Endothelial cell (in vitro differentiated cells): ENCODE results near the gene KMT5C. TPM values are rescaled to one million over a fixed set of nuclear protein-coding genes. Genes with fewer than 3 reads are reported as not detected.
A peak's percentile ranks its signal among the peaks of the same experiment; 100 is the strongest.

Experiments
- DNase-seq: peaks from one replicate; pipeline ENCODE4 v3.0.0; 2021; ENCODE audit warnings: low spot score
- H3K27ac Mint-ChIP-seq: one replicate; pipeline ENCODE4 v1.8.0; 2021; ENCODE audit warnings: mixed read lengths, inconsistent platforms; ENCODE audit not compliant: unreplicated experiment
- H3K27me3 Mint-ChIP-seq: one replicate; pipeline ENCODE4 v1.8.0; 2021; ENCODE audit warnings: mild to moderate bottlenecking, moderate library complexity, mixed read lengths, inconsistent platforms; ENCODE audit not compliant: unreplicated experiment
- H3K36me3 Mint-ChIP-seq: one replicate; pipeline ENCODE4 v1.8.0; 2021; ENCODE audit warnings: mild to moderate bottlenecking, low read depth, mixed read lengths, inconsistent platforms; ENCODE audit not compliant: unreplicated experiment
- H3K4me1 Mint-ChIP-seq: one replicate; pipeline ENCODE4 v1.8.0; 2021; ENCODE audit warnings: mild to moderate bottlenecking, mixed read lengths, inconsistent platforms; ENCODE audit not compliant: unreplicated experiment
- H3K4me3 Mint-ChIP-seq: one replicate; pipeline ENCODE4 v1.8.0; 2021; ENCODE audit warnings: mild to moderate bottlenecking, mixed read lengths, inconsistent platforms; ENCODE audit not compliant: unreplicated experiment
- H3K9me3 Mint-ChIP-seq: one replicate; pipeline ENCODE4 v1.8.0; 2021; ENCODE audit warnings: mixed read lengths, inconsistent platforms; ENCODE audit not compliant: unreplicated experiment
- CTCF ChIP-seq: fragments of 200-600 bp; sonication (generic); IDR thresholded peaks from one replicate; pipeline ENCODE4 v1.5.0; 2021; ENCODE audit warnings: antibody characterized with exemption; ENCODE audit not compliant: unreplicated experiment
- total RNA-seq: library from RNA; stranded (reverse); fragmentation: NEBNext Ultra II Directional; extraction: Animal tissue kit (Norgen Biotek cat#: 25700); gene quantifications from one replicate; pipeline ENCODE4 v1.2.1, GENCODE V29; 2021; ENCODE audit not compliant: unreplicated experiment

Gene KMT5C
- total RNA-seq, 1 donor from 2014 or later, result 18.4 TPM

DNA sequence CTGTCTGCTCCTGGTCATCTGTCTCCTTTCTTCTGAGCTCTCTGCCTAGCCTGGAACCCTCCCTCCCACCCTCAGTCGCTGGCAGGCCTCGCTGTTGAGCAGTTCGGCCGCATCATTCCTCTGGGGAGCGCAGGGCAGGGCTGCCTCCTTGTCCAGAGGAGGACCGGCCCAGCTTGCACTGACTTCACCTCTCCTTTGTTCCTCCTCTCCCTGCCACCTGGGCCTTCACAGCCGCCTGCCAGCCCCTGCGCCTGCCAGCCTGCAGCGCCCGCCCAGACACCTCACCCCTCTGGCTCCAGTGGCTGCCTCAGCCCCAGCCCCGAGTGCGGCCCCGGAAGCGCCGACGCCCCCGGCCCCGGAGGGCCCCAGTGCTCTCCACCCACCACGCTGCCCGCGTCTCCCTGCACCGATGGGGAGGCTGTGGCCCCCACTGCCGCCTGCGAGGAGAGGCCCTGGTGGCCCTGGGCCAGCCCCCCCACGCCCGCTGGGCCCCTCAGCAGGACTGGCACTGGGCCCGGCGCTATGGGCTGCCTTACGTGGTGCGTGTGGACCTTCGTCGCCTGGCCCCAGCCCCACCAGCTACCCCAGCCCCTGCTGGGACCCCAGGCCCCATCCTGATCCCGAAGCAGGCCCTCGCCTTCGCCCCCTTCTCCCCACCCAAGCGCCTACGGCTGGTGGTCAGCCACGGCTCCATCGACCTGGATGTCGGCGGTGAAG lies 7.2 kb downstream of the KMT5C start:
- peaks cover 15% of the 10 kb centered on the region for H3K27me3 Mint-ChIP-seq
- H3K4me1 Mint-ChIP-seq, result peaks cover 6% of the 10 kb centered on the region
- no peak for TF ChIP-seq CTCF
- H3K9me3 Mint-ChIP-seq, result no peaks in the 10 kb centered on the region
- H3K27ac Mint-ChIP-seq, result no peak overlapping the region
- H3K4me3 Mint-ChIP-seq, result no peak overlapping the region
- peaks cover 4% of the 10 kb centered on the region for H3K36me3 Mint-ChIP-seq
- DNase-seq, result no peak

DNA sequence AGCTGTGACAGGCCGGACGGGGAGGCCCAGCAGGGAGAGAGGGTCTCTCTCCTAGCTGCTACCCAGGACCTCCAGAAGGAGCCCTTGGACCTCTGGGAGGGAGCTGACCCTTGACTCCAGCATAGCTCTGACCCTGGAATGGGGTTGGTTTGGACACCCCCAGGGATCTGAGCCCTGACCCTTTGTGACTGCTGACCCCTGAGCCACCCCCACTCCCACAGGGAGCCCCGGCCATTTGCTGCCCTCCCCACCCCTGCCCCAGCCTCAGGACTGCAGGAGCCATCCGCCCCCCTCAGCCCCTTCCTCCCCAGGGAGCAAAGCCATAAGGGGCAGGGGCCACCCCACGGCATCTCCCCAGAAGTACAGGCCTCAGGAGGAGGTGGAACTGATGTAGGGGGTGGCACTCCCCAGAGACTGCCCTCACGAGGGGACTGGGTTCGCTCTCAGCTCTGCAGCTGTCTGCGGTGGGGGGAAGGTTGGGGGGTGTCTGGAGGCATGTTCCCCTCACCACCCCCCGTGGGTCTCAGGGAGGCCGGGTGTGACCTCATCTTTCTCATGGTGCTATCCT lies 7.8 kb downstream of the KMT5C start:
- H3K27ac Mint-ChIP-seq, result no peak overlapping the region
- peaks cover 6% of the 10 kb centered on the region for H3K4me1 Mint-ChIP-seq
- H3K27me3 Mint-ChIP-seq, result peaks cover 20% of the 10 kb centered on the region
- no peak overlapping the region for H3K4me3 Mint-ChIP-seq
- DNase-seq, result no peak
- peaks cover 4% of the 10 kb centered on the region for H3K36me3 Mint-ChIP-seq
- TF ChIP-seq CTCF, result no peak
- no peaks in the 10 kb centered on the region for H3K9me3 Mint-ChIP-seq

DNA sequence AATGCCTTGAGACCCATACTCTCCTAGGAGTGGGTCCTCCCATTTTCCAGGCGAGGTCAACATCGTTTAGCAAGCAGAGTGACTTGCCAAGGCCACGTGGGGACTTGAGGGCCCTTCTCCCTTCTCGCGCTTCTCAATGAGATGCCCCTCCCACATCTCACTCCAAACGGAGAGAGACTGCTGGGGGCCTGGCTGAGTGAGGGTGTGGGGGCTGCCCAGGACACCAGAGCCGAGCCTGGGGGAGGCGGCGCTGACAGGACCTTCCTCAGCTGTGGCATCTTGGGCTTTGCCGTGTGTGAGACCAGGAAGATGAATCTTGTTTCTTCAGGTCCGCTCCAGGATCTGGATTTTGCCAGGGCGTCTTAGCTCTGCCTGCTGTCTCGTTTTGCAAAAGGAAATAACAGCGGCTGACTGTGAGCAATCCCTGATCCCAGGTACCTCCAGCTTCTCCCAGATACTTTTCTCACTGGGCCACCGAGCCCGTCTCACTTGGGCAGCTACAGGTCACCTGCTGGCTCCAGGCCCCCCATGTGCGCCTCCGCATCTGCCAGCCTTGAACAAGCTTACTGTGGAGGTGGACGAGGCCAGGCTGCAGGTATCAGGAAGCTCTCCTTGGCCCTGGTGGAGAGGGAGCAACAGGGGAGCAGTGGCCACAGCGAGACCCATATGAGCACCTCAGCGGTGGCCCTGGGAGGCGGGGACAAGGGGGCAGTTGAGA lies 8.8 kb downstream of the KMT5C start:
- DNase-seq, result no peak
- peaks cover 28% of the 10 kb centered on the region for H3K27me3 Mint-ChIP-seq
- H3K4me1 Mint-ChIP-seq, result peaks cover 9% of the 10 kb centered on the region
- H3K4me3 Mint-ChIP-seq, result no peak overlapping the region
- peaks cover 4% of the 10 kb centered on the region for H3K36me3 Mint-ChIP-seq
- peak overlapping the region; percentile 18 for H3K27ac Mint-ChIP-seq
- no peaks in the 10 kb centered on the region for H3K9me3 Mint-ChIP-seq
- no peak for TF ChIP-seq CTCF

DNA sequence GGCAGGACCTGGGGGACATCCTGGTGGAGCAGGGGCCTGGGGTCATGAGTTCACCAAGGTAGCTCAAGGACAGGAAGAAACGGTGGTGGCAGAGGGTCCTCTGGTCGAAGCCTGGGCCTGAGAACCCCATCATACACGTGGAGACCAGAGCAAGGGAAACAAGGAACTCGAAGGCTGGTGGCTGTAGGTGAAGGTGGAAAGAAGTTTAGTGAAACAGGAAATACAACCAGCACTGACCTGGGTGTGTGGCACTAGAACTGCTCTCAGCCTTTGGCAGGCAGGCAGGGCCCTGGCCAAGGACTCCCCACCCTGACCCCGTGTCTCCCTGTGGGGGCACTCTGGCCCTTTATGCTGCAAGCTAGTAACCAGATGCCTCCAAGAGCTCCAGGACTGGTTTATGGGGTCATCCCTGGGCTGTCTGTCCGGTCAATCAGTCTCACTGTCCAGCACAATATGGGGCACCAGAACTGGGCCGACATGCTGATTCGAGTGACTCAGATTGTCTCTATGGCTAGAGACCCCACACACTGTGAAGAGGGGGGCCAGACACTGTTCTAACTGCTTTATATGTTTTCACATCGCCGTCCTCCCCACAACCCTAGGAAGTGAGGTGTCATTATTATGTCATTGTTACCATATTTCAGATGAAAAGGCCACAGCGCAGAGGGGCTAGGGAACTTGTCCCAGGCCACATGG lies 11.1 kb downstream of the KMT5C start:
- Mint-ChIP-seq H3K9me3 (no peaks in the 10 kb centered on the region), H3K4me3 (peak overlapping the region; percentile 51), H3K27me3 (peaks cover 30% of the 10 kb centered on the region), H3K4me1 (peaks cover 9% of the 10 kb centered on the region), H3K36me3 (no peaks in the 10 kb centered on the region), H3K27ac (no peak overlapping the region)
- no peak for DNase-seq
- TF ChIP-seq CTCF, result no peak
